Suppressor macrophage (primary cell): ENCODE results near the gene LYST.
"Not testable (repeated sequence)": the region's sequence is repeated elsewhere in the genome, so short reads cannot be mapped to it uniquely, and the experiment has no call there.

Experiments used
- DNase-seq, 4 experiments: peaks; one replicate each; pipeline ENCODE4 v3.0.0-alpha.2; 2020 to 2022
- total RNA-seq, 17 experiments: gene quantifications; one replicate each; lab custom pipeline; 2026; ENCODE audit warnings: mixed read lengths in 6 of 17, inconsistent platforms in 3 of 17; lab: John Stamatoyannopoulos, UW

The LYST gene
- total RNA-seq = 47.2 to 419 (median 150) reads per million in 17 experiments

DNA sequence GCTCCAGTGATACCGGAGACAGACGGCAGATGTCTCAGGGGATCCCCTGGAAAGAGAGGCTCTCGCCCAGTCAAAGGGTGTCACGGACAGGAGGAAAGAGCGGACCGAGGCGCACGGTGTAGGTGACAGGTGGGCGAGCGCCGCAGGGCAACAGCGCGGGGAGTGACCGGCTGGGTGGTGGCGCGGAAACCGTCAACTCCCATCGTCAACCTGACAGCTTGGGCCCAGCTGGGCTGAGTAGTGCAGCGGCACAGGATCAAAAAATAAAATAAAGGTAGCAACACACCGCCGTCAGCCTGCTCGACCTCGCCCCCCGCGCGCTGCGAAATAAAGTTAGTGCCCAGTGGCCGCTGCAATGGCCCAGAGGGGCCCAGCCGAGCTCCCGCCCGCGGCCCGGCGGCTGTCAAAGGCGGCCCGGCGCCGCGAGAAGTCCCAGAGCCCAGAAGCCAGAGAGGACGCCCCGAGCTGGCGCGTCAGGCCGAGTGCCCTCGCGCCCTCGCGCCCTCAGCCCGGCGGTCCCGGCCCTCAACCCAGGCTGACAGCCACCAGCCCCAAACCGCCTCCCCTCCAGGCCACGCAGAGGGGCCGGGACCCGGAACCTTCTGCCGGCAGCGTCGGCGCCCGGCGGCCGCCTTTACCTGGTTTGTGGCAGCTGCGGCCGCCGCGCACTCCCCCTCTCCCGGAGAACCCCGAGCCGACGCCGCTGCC is at the start of gene LYST:
LYST (minus strand) TSS at position 702 of the 708 bp plus-strand sequence. CDS start 36,489 bp downstream, outside the sequence.
- peak; percentile 59 to 81 (median 72) for DNase-seq

GRCh38 chr1:235915489-235915888 is 48.8 kb upstream of the LYST start:
- not testable (repeated sequence) for DNase-seq

GRCh38 chr1:235913311-235913710 is 46.6 kb upstream of the LYST start:
- no peak for DNase-seq

- DNase-seq = no peak
Observed at GRCh38 chr1:235911876-235912275, 45.2 kb upstream of the LYST start.

GRCh38 chr1:235911300-235911662 is 44.6 kb upstream of the LYST start:
- DNase-seq = no peak

GRCh38 chr1:235910357-235911299 is 43.9 kb upstream of the LYST start:
- peak; percentile 69 to 90 (median 78) for DNase-seq

DNA sequence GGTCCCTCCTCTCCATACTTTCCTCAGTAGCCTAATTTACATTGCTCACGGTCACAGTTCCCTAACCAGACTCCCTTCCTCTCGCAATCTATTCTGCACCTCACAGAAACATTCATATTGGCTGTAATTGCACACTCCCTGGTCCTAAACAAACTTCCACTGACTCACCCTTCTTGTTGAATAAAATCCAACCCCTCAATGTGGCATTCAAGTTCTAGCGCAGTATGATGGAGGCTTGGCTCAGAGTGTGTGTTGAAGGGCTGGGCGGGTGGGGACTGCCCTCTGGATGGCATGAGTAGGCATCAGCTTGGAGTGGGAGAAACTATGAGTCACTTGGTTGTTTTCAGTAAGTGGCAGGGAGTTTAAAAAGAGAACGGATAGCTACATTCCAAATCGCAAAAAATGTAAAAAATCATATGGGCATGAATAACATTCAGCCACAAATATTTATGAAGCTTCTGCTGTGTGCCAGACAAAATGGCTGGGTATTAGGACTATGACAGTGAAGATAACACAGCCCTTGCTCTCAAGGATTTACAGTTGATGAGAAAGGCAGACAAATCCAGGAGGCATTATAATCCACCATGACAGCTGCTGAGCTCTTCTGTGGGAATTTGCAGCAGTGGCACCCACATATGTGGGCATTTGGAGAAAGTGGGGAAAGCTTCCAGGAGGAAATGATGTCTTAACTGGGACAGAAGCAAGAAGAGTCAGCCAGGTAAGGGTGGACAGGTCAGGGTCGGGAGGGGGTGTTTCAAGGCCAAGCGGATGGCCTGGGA is 42.2 kb upstream of the LYST start:
- DNase-seq = peak; percentile 61 to 85 (median 74)

DNA sequence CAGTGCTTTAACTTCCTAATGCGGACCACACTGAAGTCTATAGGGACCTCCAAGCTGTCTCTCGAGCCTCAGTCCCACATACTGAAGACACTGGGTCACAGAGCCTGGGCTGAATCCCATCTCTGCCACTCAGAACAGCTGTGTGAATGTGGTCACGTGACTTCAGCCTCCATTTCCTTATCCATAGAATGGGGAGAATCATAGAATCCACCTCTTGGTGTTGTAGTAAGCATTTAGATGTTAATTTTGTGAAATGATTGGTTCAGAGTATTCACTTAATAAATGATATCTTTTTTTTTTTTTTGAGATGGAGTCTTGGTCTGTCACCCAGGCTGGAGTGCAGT is 41.2 kb upstream of the LYST start:
- DNase-seq = no peak

DNA sequence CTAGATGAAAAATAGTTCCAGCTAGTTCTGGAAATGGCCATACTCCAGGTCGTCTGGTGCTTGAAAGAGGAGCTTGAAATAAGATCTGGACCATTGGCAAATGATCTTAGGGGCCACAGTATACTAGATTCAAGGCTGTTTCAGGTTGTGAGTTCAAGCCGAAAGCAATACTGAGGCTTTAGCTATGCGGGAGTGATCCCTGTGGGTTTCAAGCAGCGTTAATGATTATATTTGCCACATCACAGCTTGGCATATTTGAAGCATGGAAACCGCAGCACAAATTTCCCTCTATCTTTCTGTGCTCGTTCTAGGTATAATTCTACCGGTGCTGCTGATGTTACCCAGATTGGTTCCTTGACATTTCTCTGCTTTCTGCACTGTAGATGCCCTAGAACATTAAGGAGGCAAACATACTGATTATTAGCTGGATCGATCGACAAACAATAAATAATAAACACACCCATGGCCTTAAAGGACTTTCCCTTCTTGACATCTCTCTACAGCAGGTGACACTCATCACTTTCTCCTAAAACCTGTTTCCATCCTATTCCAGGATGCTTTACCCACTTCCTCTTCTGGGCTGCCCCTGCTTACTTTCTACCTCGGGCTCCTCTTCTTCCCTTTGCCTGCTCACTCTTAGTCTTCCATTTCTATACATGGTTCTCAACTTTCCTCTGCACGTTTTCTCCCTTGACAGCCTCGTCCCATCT is 40.6 kb upstream of the LYST start:
- no peak for DNase-seq

DNA sequence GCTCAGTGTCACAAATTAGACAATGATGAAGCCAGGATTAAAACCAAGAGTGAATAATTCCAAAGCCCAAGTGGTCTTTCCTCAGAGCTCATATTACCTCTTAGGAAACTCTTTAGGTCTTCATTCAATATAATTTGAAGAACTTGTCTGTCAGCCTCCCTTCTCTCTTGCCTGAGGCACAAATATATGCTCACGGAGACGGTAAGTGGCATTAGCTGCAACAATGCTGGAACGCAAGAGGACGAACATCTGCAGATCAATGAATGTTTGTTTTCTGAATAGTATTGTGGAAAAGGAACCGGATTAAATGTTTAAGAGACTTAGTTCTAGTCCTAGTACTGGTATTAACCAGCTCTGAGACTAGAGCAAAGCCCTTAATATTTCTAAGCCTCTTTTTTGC is 39.7 kb upstream of the LYST start:
- DNase-seq = no peak

DNA sequence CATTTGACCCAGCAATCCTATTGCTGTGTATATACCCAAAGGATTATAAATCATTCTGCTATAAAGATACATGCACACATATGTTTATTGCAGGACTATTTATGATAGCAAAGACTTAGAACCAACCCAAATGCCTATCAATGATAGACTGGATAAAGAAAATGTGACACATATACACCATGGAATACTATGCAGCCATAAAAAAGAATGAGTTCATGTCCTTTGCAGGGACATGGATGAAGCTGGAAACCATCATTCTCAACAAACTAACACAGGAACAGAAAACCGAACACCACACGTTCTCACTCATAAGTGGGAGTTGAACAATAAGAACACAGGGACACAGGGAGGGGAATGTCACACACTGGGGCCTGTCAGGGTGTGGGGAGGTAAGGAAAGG is 37.1 kb upstream of the LYST start:
- DNase-seq = not testable (repeated sequence)

DNA sequence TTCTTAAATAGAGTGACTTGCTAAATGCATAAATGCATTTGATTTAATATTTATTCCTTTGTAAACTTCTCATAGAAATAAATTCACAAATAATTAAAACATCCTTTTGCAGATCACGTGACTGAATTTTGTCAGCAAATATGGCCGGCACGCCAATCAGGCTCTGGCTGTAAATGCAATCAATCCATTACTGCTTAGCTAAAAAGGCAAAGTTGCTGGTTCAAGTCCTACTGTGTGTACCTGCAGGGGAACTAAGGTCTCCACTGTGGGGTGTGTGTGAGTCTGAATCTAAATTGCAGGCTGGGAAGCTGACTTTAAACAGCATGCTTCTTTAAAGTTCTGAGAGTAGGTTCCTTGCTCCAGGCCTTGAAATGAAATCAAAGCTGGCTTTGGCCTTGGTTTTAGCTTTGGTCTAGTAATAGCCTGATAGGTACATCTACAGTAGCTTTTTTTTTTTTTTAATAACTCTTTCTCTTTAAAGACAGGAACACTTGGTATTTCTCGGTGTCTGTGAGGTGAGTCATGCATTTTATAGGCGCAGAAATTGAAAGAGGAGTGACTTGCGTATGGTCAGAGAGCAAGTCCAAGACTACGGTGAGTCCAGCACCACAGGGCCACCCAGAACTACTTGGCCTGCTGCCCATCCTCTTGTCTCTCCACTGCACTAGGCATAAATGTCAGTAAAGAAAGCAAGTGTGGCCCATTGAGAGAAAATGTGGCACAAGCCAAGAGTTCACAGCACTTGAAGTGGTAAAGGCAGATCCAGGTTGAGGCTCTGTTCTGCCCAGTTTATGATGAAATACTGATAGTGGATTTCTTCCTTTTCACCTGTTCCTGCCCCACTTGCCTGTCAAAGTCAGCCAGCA is 36.2 kb upstream of the LYST start:
- no peak for DNase-seq

DNA sequence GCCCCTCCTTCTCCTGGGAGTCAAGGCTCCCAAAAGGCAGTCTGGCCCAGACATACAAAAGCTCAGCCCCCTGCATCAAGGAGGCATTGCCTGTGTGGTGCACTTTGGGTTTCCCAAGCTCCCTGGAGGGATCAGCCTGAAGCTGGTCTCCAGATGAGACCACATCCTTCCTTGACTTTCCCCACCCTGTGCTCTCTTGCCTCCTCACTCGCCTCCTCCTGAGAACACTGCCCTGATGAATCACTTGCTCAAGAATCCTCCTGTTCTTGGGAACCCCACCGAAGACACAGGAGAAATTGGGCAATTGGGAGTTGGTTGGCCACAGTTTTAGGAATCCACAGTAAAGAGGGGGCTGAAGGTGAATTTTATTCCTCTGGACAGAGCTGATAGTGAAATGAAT is 34.8 kb upstream of the LYST start:
- DNase-seq = no peak

DNA sequence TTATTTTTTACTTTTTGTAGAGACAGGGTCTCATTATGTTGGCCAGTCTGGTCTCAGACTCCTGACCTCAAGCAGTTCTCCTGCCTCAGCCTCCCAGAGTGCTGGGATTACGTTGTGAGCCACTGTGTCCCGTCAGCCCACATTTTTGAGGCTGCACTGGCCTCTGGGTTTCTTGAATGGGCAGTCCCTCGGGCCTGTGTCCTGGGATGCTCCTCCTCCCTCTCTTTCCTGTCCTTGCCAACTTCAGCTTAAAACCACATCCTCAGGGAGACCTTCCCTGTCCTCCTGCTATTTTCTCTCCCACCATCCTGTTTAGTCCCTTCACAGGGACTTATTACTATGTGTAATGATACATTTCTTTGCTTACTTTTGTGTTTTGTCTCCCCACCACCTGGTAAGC is 31.4 kb upstream of the LYST start:
- no peak for DNase-seq

DNA sequence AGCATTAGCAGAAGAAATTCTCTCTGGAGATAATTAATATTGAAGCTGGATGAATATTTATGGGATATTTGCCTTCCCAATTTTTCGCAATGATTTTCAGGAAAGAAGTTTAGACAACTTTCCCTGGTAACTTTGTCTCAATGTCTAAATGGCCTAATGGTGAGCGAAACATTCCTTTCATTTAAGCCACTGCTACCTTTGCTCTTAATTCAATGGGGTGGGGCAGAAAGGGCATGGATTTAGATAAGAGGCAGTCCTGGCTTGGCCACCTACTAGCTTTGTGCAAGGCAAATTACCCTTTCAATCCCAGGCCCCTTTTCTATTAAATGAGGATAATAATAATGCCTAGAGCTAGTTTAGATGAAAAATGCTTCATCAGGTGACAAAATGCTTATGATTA is 27.1 kb upstream of the LYST start:
- no peak for DNase-seq

- DNase-seq = peak; percentile 67 to 91 (median 80)
Observed at GRCh38 chr1:235892734-235893413, 26.2 kb upstream of the LYST start.

DNA sequence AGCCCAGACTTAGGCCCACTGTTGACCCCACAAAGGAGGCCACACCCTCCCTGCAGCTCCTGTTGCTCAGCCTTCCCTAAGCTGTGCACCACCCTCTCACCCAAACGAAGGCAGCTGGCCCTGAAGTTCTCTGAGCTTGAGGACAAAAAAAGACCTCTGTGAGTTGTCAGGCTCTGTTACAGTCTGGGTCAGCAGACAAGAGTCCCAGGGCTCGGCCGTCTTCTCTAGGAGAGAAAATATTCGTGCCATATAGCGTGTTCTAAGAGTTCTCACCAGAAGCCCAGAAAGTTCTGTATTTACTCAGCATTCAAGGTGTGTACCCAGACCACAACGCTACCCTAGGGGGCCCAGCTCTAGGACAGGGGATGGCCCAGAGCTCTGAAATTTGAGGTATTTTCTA is 25.5 kb upstream of the LYST start:
- DNase-seq = peak in 2 of 4 experiments; percentile 52 to 59

DNA sequence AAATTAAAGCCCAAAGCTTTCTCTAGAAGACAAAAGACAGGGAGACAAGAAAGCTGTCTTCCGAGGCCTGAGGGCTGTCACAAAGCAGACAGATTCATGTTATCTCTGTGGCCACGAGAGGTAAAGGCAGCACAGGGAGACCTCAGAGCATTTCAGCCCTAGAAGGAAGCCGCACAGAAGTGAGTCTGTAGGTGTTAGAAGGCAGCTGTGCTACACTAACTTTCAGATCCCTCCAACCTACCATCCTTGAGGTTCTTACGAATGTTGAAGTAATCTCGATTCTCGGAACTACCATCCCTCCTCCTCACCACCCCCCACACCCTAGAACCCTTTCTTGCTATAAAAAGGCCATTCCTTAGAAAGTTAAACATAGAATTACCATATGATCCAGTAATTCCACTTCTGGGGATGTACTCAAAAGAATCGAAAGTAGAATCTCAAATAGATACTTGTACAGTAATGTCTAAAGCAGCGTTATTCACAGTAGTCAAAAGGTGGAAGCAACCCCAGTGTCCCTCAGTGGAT is 21.5 kb upstream of the LYST start:
- no peak for DNase-seq

- no peak for DNase-seq
Observed at GRCh38 chr1:235887676-235888075, 21.0 kb upstream of the LYST start.

GRCh38 chr1:235885655-235886262 is 19.1 kb upstream of the LYST start:
- no peak for DNase-seq
